Osteoblast (primary cell): ENCODE data around the gene ANKRD6. TPM values are rescaled to one million over a fixed set of nuclear protein-coding genes. Genes with fewer than 3 reads are reported as not detected.

Experiments used
- DNase-seq: peaks from one replicate; pipeline ENCODE4 v3.0.0; 2011; ENCODE audit warnings: low spot score, mixed read lengths; ENCODE audit not compliant: insufficient read length; ENCODE audit errors: missing footprints
- H2AFZ ChIP-seq: 2 replicates; pipeline ENCODE4 v1.6.0; 2011; ENCODE audit warnings: mild to moderate bottlenecking, low read length
- H3K27ac ChIP-seq: 2 replicates; pipeline ENCODE4 v1.5.1; 2011; ENCODE audit warnings: mild to moderate bottlenecking, low read depth, low read length, moderate library complexity
- H3K27me3 ChIP-seq: 2 replicates; pipeline ENCODE4 v1.6.0; 2012; ENCODE audit warnings: mild to moderate bottlenecking, control low read depth, inconsistent platforms, low read length, moderate library complexity; ENCODE audit not compliant: insufficient read depth
- H3K36me3 ChIP-seq: 2 replicates; pipeline ENCODE4 v1.5.1; 2011; ENCODE audit warnings: mild to moderate bottlenecking, low read length, control low read depth, moderate library complexity; ENCODE audit not compliant: insufficient read depth
- H3K4me1 ChIP-seq: 2 replicates; pipeline ENCODE4 v1.5.1; 2011; ENCODE audit warnings: mild to moderate bottlenecking, low read length, control low read depth, moderate library complexity; ENCODE audit not compliant: insufficient read depth
- H3K4me2 ChIP-seq: 2 replicates; pipeline ENCODE4 v1.6.0; 2011; ENCODE audit warnings: mild to moderate bottlenecking, low read length; ENCODE audit not compliant: insufficient read depth
- H3K4me3 ChIP-seq: fragments of 200-600 bp; sonication (generic); 3 replicates; pipeline ENCODE4 v1.5.1; 2012; ENCODE audit warnings: mild to moderate bottlenecking, low read length, inconsistent platforms; ENCODE audit not compliant: insufficient read depth
- H3K79me2 ChIP-seq: 2 replicates; pipeline ENCODE4 v1.6.0; 2012; ENCODE audit warnings: mild to moderate bottlenecking, low read length, control low read depth, inconsistent platforms; ENCODE audit not compliant: insufficient read depth
- H3K9me3 ChIP-seq: 2 replicates; pipeline ENCODE4 v1.5.1; 2011; ENCODE audit warnings: low read depth, low read length, control low read depth
- H4K20me1 ChIP-seq: 2 replicates; pipeline ENCODE4 v1.6.0; 2012; ENCODE audit warnings: mild to moderate bottlenecking, low read length, control low read depth; ENCODE audit not compliant: insufficient read depth
- CTCF ChIP-seq: IDR thresholded peaks from 2 replicates; pipeline ENCODE4 v1.5.1; 2011; ENCODE audit warnings: mild to moderate bottlenecking, low read depth, low read length, moderate library complexity; ENCODE audit errors: extremely low read depth
- total RNA-seq: library from RNA; depleted of rRNA; stranded (reverse); fragments of >200 nt; gene quantifications from 2 replicates; pipeline ENCODE4 v1.2.3, GENCODE V29; 2012

The ANKRD6 gene
- total RNA-seq, 1 donor = 11.2 TPM

DNA sequence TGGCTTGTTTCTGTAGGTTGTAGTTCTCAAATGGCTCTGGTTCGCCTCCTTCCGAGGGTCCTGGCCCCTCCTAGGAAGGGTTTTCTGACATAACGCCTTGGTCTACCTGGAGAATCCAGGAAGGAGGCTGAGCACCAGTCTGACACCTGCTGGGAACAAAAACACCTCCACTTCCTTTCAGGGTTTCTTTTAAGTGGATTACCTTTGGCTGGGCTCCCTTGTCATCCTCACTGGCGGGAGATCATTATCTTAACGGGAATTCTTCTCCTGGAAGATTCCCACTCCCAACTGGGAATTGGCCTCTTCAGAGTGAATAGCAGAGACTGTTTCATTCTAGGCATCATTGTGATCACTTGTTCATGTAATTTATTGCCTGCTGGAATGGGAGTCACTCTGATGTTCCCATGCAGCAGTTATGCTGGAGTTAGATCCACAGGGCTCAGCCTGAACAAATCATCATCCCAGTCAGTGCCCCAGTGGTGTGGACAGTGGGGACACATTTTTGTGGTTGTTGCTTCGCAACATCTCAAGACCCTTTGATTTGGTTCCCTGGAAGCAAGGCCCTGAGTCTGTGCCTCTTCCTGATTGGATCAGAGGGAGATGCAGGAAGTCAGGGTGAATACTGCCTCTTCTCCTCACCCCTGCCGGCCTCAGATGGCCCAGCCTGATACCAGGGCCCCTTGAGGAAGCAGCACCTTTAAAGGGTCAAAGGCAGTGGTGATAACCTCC is 156.5 kb downstream of the ANKRD6 start:
- Histone ChIP-seq H4K20me1 (no peaks in the 10 kb centered on the region), H3K27ac (no peak overlapping the region), H3K9me3 (no peaks in the 10 kb centered on the region), H3K4me1 (no peaks in the 10 kb centered on the region), H3K4me3 (no peak overlapping the region), H3K27me3 (no peaks in the 10 kb centered on the region), H3K79me2 (no peaks in the 10 kb centered on the region), H2AFZ (no peak overlapping the region), H3K4me2 (no peak overlapping the region), H3K36me3 (no peaks in the 10 kb centered on the region)
- no peak for DNase-seq
- TF ChIP-seq CTCF = no peak

DNA sequence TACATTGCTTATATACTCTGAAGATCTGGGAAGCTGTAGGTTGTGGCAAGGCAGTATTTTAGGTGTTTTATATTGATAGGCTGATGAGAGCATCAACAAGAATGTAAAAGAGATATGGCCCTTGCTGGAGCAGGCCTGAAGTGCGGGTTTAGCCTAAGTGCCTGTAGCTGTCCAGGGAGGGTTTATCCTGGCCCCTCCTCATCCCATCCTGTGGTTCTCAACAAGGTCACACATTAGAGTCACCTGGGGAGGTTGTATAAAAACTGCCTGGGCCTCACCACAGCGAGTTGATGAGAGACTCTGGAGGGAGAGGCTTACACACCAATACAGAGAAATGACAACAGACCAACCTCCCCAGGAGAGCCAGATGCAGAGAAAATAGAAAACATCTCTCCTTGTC is 157.2 kb downstream of the ANKRD6 start:
- Histone ChIP-seq H3K36me3 (no peaks in the 10 kb centered on the region), H4K20me1 (no peaks in the 10 kb centered on the region), H3K27ac (no peak overlapping the region), H3K4me2 (no peak overlapping the region), H2AFZ (no peak overlapping the region), H3K4me3 (no peak overlapping the region), H3K4me1 (no peaks in the 10 kb centered on the region), H3K27me3 (no peaks in the 10 kb centered on the region), H3K79me2 (no peaks in the 10 kb centered on the region), H3K9me3 (no peaks in the 10 kb centered on the region)
- no peak for TF ChIP-seq CTCF
- no peak for DNase-seq

DNA sequence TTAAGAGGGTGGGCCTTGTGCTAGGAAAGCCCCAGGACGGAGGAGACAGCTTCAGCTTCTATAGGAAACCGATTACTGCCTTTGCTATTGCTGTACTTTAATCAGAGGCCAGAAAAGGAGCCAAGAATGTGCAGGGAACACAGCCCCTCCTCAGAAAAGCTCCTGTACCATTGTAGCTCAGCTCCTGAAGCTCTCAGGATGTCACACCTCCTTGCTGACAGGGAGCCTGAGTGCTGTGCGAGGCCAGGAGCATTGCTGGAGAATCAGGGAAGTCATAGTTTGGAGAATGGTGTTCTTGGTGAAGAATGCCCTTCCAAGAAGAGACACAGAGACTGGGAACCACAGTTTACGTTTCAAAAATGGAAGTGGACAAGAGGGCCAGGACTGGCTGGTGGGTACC is 158.8 kb downstream of the ANKRD6 start:
- H4K20me1 ChIP-seq = no peaks in the 10 kb centered on the region
- no peaks in the 10 kb centered on the region for H3K9me3 ChIP-seq

More for the DNA sequence above, 158.8 kb downstream of the ANKRD6 start:
- Histone ChIP-seq H3K27me3 (no peaks in the 10 kb centered on the region), H3K4me1 (no peaks in the 10 kb centered on the region), H3K4me2 (no peak overlapping the region), H3K27ac (no peak overlapping the region), H3K79me2 (no peaks in the 10 kb centered on the region), H3K4me3 (no peak overlapping the region), H2AFZ (no peak overlapping the region), H3K36me3 (no peaks in the 10 kb centered on the region)
- no peak for TF ChIP-seq CTCF
- no peak for DNase-seq
